ENCODE results near the gene BEST1.

DNA sequence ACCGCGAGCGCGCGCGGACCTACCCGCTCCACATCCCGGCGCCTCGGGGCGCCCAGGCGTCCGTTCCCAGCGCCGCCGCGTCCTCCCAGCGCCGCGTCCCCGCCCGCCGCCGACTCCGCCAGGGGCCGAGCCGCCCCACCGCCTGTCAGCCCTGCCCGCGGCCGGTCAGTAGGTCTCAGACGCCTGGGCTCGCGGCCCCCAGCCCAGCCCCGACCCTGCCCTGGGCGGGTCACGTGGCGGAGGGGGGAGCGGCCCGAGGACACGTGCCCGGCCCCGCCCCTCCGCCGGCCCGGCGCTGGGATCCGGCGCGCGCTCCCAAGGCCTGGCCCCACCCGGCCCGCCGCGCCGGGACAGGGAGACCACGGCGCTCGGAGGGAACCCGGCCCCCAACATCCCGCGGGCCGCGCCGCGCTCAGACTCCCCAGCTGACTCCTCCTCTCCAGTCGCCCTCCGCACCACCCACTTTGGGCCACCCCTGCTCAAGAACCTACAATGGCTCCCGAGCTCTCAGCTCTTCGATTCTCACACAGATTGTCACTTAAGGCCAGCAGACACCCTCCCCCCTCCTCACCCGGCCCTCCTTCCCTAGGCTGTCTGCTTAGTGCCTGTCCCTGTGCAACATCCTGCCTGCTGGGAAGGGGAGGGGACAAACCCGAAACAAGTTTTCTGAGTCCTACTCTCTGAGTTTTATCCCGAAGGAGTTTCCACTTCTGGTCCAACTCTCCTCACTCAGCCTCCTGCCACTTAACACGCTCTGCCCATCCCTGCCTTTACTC, 32.6 kb upstream of the BEST1 start, which contains the start of gene RAB3IL1:
- TF ChIP-seq, protein P1, sequence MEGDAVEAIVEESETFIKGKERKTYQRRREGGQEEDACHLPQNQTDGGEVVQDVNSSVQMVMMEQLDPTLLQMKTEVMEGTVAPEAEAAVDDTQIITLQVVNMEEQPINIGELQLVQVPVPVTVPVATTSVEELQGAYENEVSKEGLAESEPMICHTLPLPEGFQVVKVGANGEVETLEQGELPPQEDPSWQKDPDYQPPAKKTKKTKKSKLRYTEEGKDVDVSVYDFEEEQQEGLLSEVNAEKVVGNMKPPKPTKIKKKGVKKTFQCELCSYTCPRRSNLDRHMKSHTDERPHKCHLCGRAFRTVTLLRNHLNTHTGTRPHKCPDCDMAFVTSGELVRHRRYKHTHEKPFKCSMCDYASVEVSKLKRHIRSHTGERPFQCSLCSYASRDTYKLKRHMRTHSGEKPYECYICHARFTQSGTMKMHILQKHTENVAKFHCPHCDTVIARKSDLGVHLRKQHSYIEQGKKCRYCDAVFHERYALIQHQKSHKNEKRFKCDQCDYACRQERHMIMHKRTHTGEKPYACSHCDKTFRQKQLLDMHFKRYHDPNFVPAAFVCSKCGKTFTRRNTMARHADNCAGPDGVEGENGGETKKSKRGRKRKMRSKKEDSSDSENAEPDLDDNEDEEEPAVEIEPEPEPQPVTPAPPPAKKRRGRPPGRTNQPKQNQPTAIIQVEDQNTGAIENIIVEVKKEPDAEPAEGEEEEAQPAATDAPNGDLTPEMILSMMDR (IDR thresholded peaks at IDR 0.05; ENCODE audit: low read length) = no peak
- no peak for TF ChIP-seq EZH2 (IDR thresholded peaks at IDR 0.05; ENCODE audit: borderline replicate concordance, low read length)

Data from OCI-LY1 (cell line).